ENCODE data around the gene FAM3C.

- TF ChIP-seq EZH2 (IDR thresholded peaks at IDR 0.05) (no peak), CTCF (IDR thresholded peaks at IDR 0.05 in 2 of 3, conservative IDR thresholded peaks at IDR 0.05 in 1 of 3; ENCODE audit: borderline replicate concordance in 1 of 3, insufficient read depth in 1 of 3, low read depth in 2 of 3, low read length in 2 of 3) (peak; percentile 23 to 51 (median 32); a peak in 5 of 6 replicates), POLR2A (IDR thresholded peaks at IDR 0.05; ENCODE audit: borderline replicate concordance, extremely low read depth, insufficient read depth, insufficient read length) (no peak), REST (IDR thresholded peaks at IDR 0.05; ENCODE audit: low read depth) (no peak), ZBTB33 (IDR thresholded peaks at IDR 0.05; ENCODE audit: extremely low read depth, insufficient replicate concordance, low read length) (no peak), EZH2phosphoT487 (IDR thresholded peaks at IDR 0.05; ENCODE audit: borderline replicate concordance) (no peak), POLR2AphosphoS5 (IDR thresholded peaks at IDR 0.05; ENCODE audit: low read depth, low read length) (no peak), ZFX (IDR thresholded peaks at IDR 0.05) (no peak), MAX (IDR thresholded peaks at IDR 0.05) (no peak), CBX3 (IDR thresholded peaks at IDR 0.05; ENCODE audit: low read depth) (no peak), JUND (IDR thresholded peaks at IDR 0.05) (no peak), YY1 (IDR thresholded peaks at IDR 0.05; ENCODE audit: extremely low read depth, insufficient replicate concordance, low read depth, low read length) (no peak), ELF1 (IDR thresholded peaks at IDR 0.05; ENCODE audit: borderline replicate concordance, low read depth) (no peak)
These were observed 92.5 kb downstream of the FAM3C start for GRCh38 chr7:121303422-121304101.
